OCI-LY3 (cell line): Measurements from ENCODE around the gene FAM8A1.

Experiments used
- H2AFZ ChIP-seq: fragments of 200-600, 300-600 bp; shearing (Covaris generic); 2 replicates; pipeline ENCODE4 v1.6.0; 2014; ENCODE audit warnings: antibody characterized with exemption, low read depth, low read length
- H3K27ac ChIP-seq: fragments of 200-600, 300-600 bp; sonication (generic); 2 replicates; pipeline ENCODE4 v1.5.1; 2014; ENCODE audit warnings: mild to moderate bottlenecking, low read length, moderate library complexity, mixed read lengths
- H3K27me3 ChIP-seq: fragments of 200-600, 300-600 bp; sonication (generic); 2 replicates; pipeline ENCODE4 v1.6.1; 2014; ENCODE audit warnings: low read depth, low read length, mixed read lengths
- H3K36me3 ChIP-seq: fragments of 200-600, 300-600 bp; sonication (generic); replicated peaks from 2 replicates; pipeline ENCODE3; 2014; ENCODE audit warnings: low read depth, low read length, mixed read lengths
- H3K4me1 ChIP-seq: fragments of 300-600, 200-600 bp; sonication (generic); 2 replicates; pipeline ENCODE4 v1.6.1; 2014; ENCODE audit warnings: low read length, mixed read lengths
- H3K4me2 ChIP-seq: fragments of 200-600, 300-600 bp; sonication (generic); 2 replicates; pipeline ENCODE4 v1.6.1; 2014; ENCODE audit warnings: low read length, mixed read lengths
- H3K4me3 ChIP-seq: fragments of 300-600, 200-600 bp; sonication (generic); 2 replicates; pipeline ENCODE4 v1.5.1; 2014; ENCODE audit warnings: antibody characterized with exemption, mild to moderate bottlenecking, low read length, moderate library complexity
- H3K79me2 ChIP-seq: fragments of 300-600, 200-600 bp; shearing (Covaris generic); 2 replicates; pipeline ENCODE4 v1.6.1; 2014; ENCODE audit warnings: mild to moderate bottlenecking, low read length, mixed read lengths
- H3K9ac ChIP-seq: fragments of 300-600, 200-600 bp; shearing (Covaris generic); 2 replicates; pipeline ENCODE4 v1.6.0; 2014; ENCODE audit warnings: mild to moderate bottlenecking, low read length, moderate library complexity
- H3K9me3 ChIP-seq: fragments of 200-600, 300-600 bp; shearing (Covaris generic); 2 replicates; pipeline ENCODE4 v1.6.1; 2014; ENCODE audit warnings: low read length, mixed read lengths; ENCODE audit not compliant: insufficient read depth
- H4K20me1 ChIP-seq: fragments of 200-600, 300-600 bp; sonication (generic); 2 replicates; pipeline ENCODE4 v1.6.1; 2016; ENCODE audit warnings: low read length, mixed read lengths; ENCODE audit not compliant: insufficient read depth
- EZH2phosphoT487 ChIP-seq: fragments of 200-600 bp; shearing (Covaris generic); IDR thresholded peaks from 2 replicates; pipeline ENCODE4 v1.6.1; 2018; ENCODE audit warnings: antibody characterized with exemption, mixed run types, low read depth
- TF ChIP-seq, protein P1 (sequence below): fragments of 200-600, 300-600 bp; sonication (generic); IDR thresholded peaks from 2 replicates; pipeline ENCODE4 v1.5.1; 2014; ENCODE audit warnings: antibody characterized with exemption, low read length, low read depth

The FAM8A1 gene

GRCh38 chr6:17653198-17653882, 53.2 kb downstream of the FAM8A1 start:
- Histone ChIP-seq H3K4me3 (no peak overlapping the region), H3K9me3 (no peaks in the 10 kb centered on the region), H3K27me3 (no peaks in the 10 kb centered on the region), H3K4me2 (no peak overlapping the region), H3K9ac (no peak overlapping the region), H3K27ac (no peak overlapping the region), H3K79me2 (peaks cover 85% of the 10 kb centered on the region), H4K20me1 (no peaks in the 10 kb centered on the region; the same call in 1 of the 2 replicates), H3K36me3 (peaks cover 25% of the 10 kb centered on the region), H3K4me1 (peaks cover 14% of the 10 kb centered on the region), H2AFZ (no peak overlapping the region)
- TF ChIP-seq EZH2phosphoT487 = no peak

DNA sequence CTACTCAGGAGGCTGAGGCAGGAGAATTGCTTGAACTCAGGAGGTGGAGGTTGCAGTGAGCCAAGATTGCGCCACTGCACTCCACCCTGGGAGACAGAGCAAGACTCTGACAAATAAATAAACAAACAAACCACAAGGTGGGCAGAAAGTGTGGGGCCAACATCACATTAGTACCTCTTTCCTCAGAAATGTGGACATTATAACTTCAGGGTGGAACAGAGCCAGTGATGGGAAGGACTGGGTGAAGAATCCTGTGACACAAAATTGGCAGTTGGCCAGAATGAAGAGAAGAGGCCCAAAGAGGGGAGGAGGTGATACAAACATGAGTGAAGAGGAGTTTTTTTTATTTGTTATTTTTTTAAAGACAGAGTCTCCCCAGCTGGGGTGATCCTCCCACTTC, 56.0 kb downstream of the FAM8A1 start:
- TF ChIP-seq EZH2phosphoT487 = no peak
- TF ChIP-seq, protein P1, sequence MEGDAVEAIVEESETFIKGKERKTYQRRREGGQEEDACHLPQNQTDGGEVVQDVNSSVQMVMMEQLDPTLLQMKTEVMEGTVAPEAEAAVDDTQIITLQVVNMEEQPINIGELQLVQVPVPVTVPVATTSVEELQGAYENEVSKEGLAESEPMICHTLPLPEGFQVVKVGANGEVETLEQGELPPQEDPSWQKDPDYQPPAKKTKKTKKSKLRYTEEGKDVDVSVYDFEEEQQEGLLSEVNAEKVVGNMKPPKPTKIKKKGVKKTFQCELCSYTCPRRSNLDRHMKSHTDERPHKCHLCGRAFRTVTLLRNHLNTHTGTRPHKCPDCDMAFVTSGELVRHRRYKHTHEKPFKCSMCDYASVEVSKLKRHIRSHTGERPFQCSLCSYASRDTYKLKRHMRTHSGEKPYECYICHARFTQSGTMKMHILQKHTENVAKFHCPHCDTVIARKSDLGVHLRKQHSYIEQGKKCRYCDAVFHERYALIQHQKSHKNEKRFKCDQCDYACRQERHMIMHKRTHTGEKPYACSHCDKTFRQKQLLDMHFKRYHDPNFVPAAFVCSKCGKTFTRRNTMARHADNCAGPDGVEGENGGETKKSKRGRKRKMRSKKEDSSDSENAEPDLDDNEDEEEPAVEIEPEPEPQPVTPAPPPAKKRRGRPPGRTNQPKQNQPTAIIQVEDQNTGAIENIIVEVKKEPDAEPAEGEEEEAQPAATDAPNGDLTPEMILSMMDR = no peak
- H3K9ac ChIP-seq = no peak overlapping the region
- no peak overlapping the region for H3K4me2 ChIP-seq
- H3K36me3 ChIP-seq = peaks cover 17% of the 10 kb centered on the region
- peaks cover 91% of the 10 kb centered on the region for H3K79me2 ChIP-seq
- H3K27ac ChIP-seq = no peak overlapping the region
- no peaks in the 10 kb centered on the region for H3K9me3 ChIP-seq
- no peak overlapping the region for H3K4me3 ChIP-seq
- H4K20me1 ChIP-seq = no peaks in the 10 kb centered on the region; the same call in 1 of the 2 replicates
- H3K27me3 ChIP-seq = no peaks in the 10 kb centered on the region
- H3K4me1 ChIP-seq = no peaks in the 10 kb centered on the region
- no peak overlapping the region for H2AFZ ChIP-seq

GRCh38 chr6:17656644-17657043, 56.5 kb downstream of the FAM8A1 start:
- Histone ChIP-seq H3K27ac (no peak overlapping the region), H3K9me3 (no peaks in the 10 kb centered on the region), H3K4me2 (no peak overlapping the region), H3K79me2 (peaks cover 93% of the 10 kb centered on the region), H3K9ac (no peak overlapping the region), H3K4me1 (no peaks in the 10 kb centered on the region), H3K36me3 (peaks cover 22% of the 10 kb centered on the region), H4K20me1 (no peaks in the 10 kb centered on the region; the same call in 1 of the 2 replicates), H2AFZ (no peak overlapping the region), H3K4me3 (no peak overlapping the region), H3K27me3 (no peaks in the 10 kb centered on the region)
- no peak for TF ChIP-seq EZH2phosphoT487
- TF ChIP-seq, protein P1 = no peak
